Activated T-cell treated with anti-CD3 and anti-CD28 coated beads, Interleukin-2, amount 50 U/mL, for 4 hours (primary cell): ENCODE results near the gene PRKD2. TPM values are rescaled to one million over a fixed set of nuclear protein-coding genes. Genes with fewer than 3 reads are reported as not detected.
"Not testable (repeated sequence)": the region's sequence is repeated elsewhere in the genome, so short reads cannot be mapped to it uniquely, and the experiment has no call there.

Experiments
- ATAC-seq, 2 donors: fragments of 200-7000 bp; cut with Tn5 transposase; one replicate each; pipeline ENCODE4 v1.10.0; 2021
- DNase-seq: peaks from one replicate; pipeline ENCODE4 v3.0.0-alpha.2; 2020
- H3K27me3 Mint-ChIP-seq: one replicate; pipeline ENCODE4 v1.8.0; 2021; ENCODE audit warnings: low read depth, mixed read lengths
- H3K36me3 Mint-ChIP-seq: one replicate; pipeline ENCODE4 v1.8.0; 2022; ENCODE audit warnings: mixed read lengths; ENCODE audit not compliant: insufficient read depth
- H3K4me1 Mint-ChIP-seq: one replicate; pipeline ENCODE4 v1.8.0; 2021; ENCODE audit warnings: low read depth, mixed read lengths
- H3K4me3 Mint-ChIP-seq: one replicate; pipeline ENCODE4 v1.8.0; 2021; ENCODE audit warnings: mild to moderate bottlenecking, moderate library complexity, mixed read lengths
- H3K9me3 Mint-ChIP-seq: one replicate; pipeline ENCODE4 v1.8.0; 2021; ENCODE audit warnings: mixed read lengths
- total RNA-seq, 3 donors: library from RNA; stranded (reverse); gene quantifications; one replicate each; pipeline ENCODE4 v1.2.1, GENCODE V29; 2021

The PRKD2 gene
- total RNA-seq: 10 to 100 TPM; 45.3 to 59.8 (median 58.1) TPM

- Mint-ChIP-seq H3K4me1 (peaks cover 47% of the 10 kb centered on the region), H3K36me3 (peaks cover 13% of the 10 kb centered on the region), H3K4me3 (peak within 1 kb of the TSS; percentile 92), H3K9me3 (no peaks in the 10 kb centered on the region), H3K27me3 (no peaks in the 10 kb centered on the region)
- DNase-seq (peak; percentile 86), ATAC-seq (peak; percentile 72 to 76)
These were observed at the start of gene PRKD2 for GRCh38 chr19:46717034-46717715. PRKD2 (minus strand) TSS chr19:46717114; CDS start chr19:46716370, 744 bp downstream.

GRCh38 chr19:46764817-46765291, 47.9 kb upstream of the PRKD2 start:
- no peak overlapping the region for H3K4me3 Mint-ChIP-seq
- H3K9me3 Mint-ChIP-seq: no peaks in the 10 kb centered on the region
- ATAC-seq (no peak), DNase-seq (no peak)
- H3K27me3 Mint-ChIP-seq: no peaks in the 10 kb centered on the region
- H3K4me1 Mint-ChIP-seq: no peaks in the 10 kb centered on the region
- H3K36me3 Mint-ChIP-seq: no peaks in the 10 kb centered on the region

GRCh38 chr19:46762245-46762890, 45.5 kb upstream of the PRKD2 start:
- H3K4me3 Mint-ChIP-seq: no peak overlapping the region
- ATAC-seq (no peak), DNase-seq (no peak)
- H3K36me3 Mint-ChIP-seq: peaks cover 2% of the 10 kb centered on the region
- H3K4me1 Mint-ChIP-seq: peaks cover 3% of the 10 kb centered on the region
- no peaks in the 10 kb centered on the region for H3K27me3 Mint-ChIP-seq
- no peaks in the 10 kb centered on the region for H3K9me3 Mint-ChIP-seq

- Mint-ChIP-seq H3K27me3 (no peaks in the 10 kb centered on the region), H3K4me3 (no peak overlapping the region), H3K36me3 (peaks cover 2% of the 10 kb centered on the region), H3K9me3 (no peaks in the 10 kb centered on the region), H3K4me1 (peaks cover 3% of the 10 kb centered on the region)
- DNase-seq (no peak), ATAC-seq (no peak)
These were observed 44.5 kb upstream of the PRKD2 start for GRCh38 chr19:46761418-46761831.

- not testable (repeated sequence) for H3K36me3 Mint-ChIP-seq, DNase-seq, H3K4me1 Mint-ChIP-seq, ATAC-seq, H3K27me3 Mint-ChIP-seq, H3K9me3 Mint-ChIP-seq, H3K4me3 Mint-ChIP-seq
These were observed 44.0 kb upstream of the PRKD2 start for GRCh38 chr19:46760897-46761296.

- Mint-ChIP-seq H3K36me3 (peaks cover 3% of the 10 kb centered on the region), H3K27me3 (no peaks in the 10 kb centered on the region), H3K4me3 (no peak overlapping the region), H3K4me1 (peaks cover 3% of the 10 kb centered on the region), H3K9me3 (no peaks in the 10 kb centered on the region)
- ATAC-seq (no peak), DNase-seq (no peak)
These were observed 43.4 kb upstream of the PRKD2 start for GRCh38 chr19:46760363-46760762.

GRCh38 chr19:46759817-46760333, 43.0 kb upstream of the PRKD2 start:
- Mint-ChIP-seq H3K27me3 (no peaks in the 10 kb centered on the region), H3K4me1 (peaks cover 3% of the 10 kb centered on the region), H3K36me3 (peaks cover 5% of the 10 kb centered on the region), H3K9me3 (no peaks in the 10 kb centered on the region), H3K4me3 (no peak overlapping the region)
- no peak for ATAC-seq
- DNase-seq: no peak

GRCh38 chr19:46759206-46759605, 42.3 kb upstream of the PRKD2 start:
- H3K36me3 Mint-ChIP-seq: peaks cover 6% of the 10 kb centered on the region
- no peak for DNase-seq
- no peaks in the 10 kb centered on the region for H3K9me3 Mint-ChIP-seq
- H3K4me3 Mint-ChIP-seq: no peak overlapping the region
- H3K4me1 Mint-ChIP-seq: peaks cover 3% of the 10 kb centered on the region
- no peaks in the 10 kb centered on the region for H3K27me3 Mint-ChIP-seq
- no peak for ATAC-seq

GRCh38 chr19:46756544-46756888, 39.6 kb upstream of the PRKD2 start:
- DNase-seq (no peak), ATAC-seq (no peak)
- no peaks in the 10 kb centered on the region for H3K9me3 Mint-ChIP-seq
- peaks cover 6% of the 10 kb centered on the region for H3K36me3 Mint-ChIP-seq
- no peaks in the 10 kb centered on the region for H3K27me3 Mint-ChIP-seq
- no peak overlapping the region for H3K4me3 Mint-ChIP-seq
- H3K4me1 Mint-ChIP-seq: peaks cover 7% of the 10 kb centered on the region

- no peak for DNase-seq
- Mint-ChIP-seq H3K4me3 (no peak overlapping the region), H3K9me3 (no peaks in the 10 kb centered on the region), H3K36me3 (peaks cover 6% of the 10 kb centered on the region), H3K27me3 (no peaks in the 10 kb centered on the region), H3K4me1 (peaks cover 7% of the 10 kb centered on the region)
- no peak for ATAC-seq
These were observed 39.1 kb upstream of the PRKD2 start for GRCh38 chr19:46755853-46756543.

- Mint-ChIP-seq H3K9me3 (no peaks in the 10 kb centered on the region), H3K4me3 (no peak overlapping the region), H3K36me3 (peaks cover 6% of the 10 kb centered on the region), H3K4me1 (peaks cover 7% of the 10 kb centered on the region), H3K27me3 (no peaks in the 10 kb centered on the region)
- no peak for DNase-seq
- no peak for ATAC-seq
These were observed 38.4 kb upstream of the PRKD2 start for GRCh38 chr19:46755077-46755852.

- ATAC-seq (peak; percentile 74 to 81), DNase-seq (peak; percentile 56)
- Mint-ChIP-seq H3K4me1 (peaks cover 8% of the 10 kb centered on the region), H3K36me3 (peaks cover 4% of the 10 kb centered on the region), H3K4me3 (no peak overlapping the region), H3K9me3 (no peaks in the 10 kb centered on the region), H3K27me3 (no peaks in the 10 kb centered on the region)
These were observed 36.7 kb upstream of the PRKD2 start for GRCh38 chr19:46753420-46754155.

- Mint-ChIP-seq H3K4me1 (peaks cover 34% of the 10 kb centered on the region), H3K9me3 (no peaks in the 10 kb centered on the region), H3K27me3 (no peaks in the 10 kb centered on the region), H3K4me3 (peak overlapping the region; percentile 69), H3K36me3 (no peaks in the 10 kb centered on the region)
- DNase-seq (peak; percentile 74), ATAC-seq (no peak)
These were observed 31.6 kb upstream of the PRKD2 start for GRCh38 chr19:46748325-46749109.
